Smooth muscle cell (in vitro differentiated cells): ENCODE results near the gene ST3GAL3. TPM values are rescaled to one million over a fixed set of nuclear protein-coding genes. Genes with fewer than 3 reads are reported as not detected.
A peak's percentile ranks its signal among the peaks of the same experiment; 100 is the strongest.

ENCODE experiments used
- DNase-seq: peaks from one replicate; lab custom pipeline; 2025; ENCODE audit not compliant: unreplicated experiment; lab: John Stamatoyannopoulos, UW
- H2AFZ ChIP-seq: fragments of 200-600 bp; sonication (generic); 2 replicates; pipeline ENCODE4 v1.6.0; 2016; ENCODE audit warnings: antibody characterized with exemption, low read depth, mild to moderate bottlenecking
- H3F3A ChIP-seq: fragments of 200-600 bp; sonication (generic); 2 replicates; pipeline ENCODE4 v1.6.0; 2017; ENCODE audit warnings: antibody characterized with exemption, low read depth
- H3K27ac ChIP-seq: fragments of 200-600 bp; sonication (generic); 2 replicates; pipeline ENCODE4 v1.5.1; 2016; ENCODE audit warnings: low read depth, mild to moderate bottlenecking
- H3K27me3 ChIP-seq: fragments of 200-600 bp; sonication (generic); 2 replicates; pipeline ENCODE4 v1.6.1; 2016; ENCODE audit warnings: low read depth, mild to moderate bottlenecking
- H3K36me3 ChIP-seq: fragments of 200-600 bp; sonication (generic); 2 replicates; pipeline ENCODE4 v1.5.1; 2016; ENCODE audit warnings: low read depth
- H3K4me1 ChIP-seq: fragments of 200-600 bp; sonication (generic); 2 replicates; pipeline ENCODE4 v1.5.1; 2016; ENCODE audit warnings: low read depth
- H3K4me2 ChIP-seq: fragments of 200-600 bp; sonication (generic); 2 replicates; pipeline ENCODE4 v1.6.0; 2016; ENCODE audit warnings: mild to moderate bottlenecking
- H3K4me3 ChIP-seq: fragments of 200-600 bp; sonication (generic); 2 replicates; pipeline ENCODE4 v1.5.1; 2016; ENCODE audit warnings: mild to moderate bottlenecking
- H3K79me2 ChIP-seq: fragments of 200-600 bp; sonication (generic); 2 replicates; pipeline ENCODE4 v1.6.0; 2016; ENCODE audit warnings: low read depth, mild to moderate bottlenecking
- H3K9ac ChIP-seq: fragments of 200-600 bp; sonication (generic); 2 replicates; pipeline ENCODE4 v1.6.0; 2016; ENCODE audit warnings: low read depth
- H3K9me3 ChIP-seq: fragments of 200-600 bp; sonication (generic); replicated peaks from 2 replicates; pipeline ENCODE4 v1.5.1; 2016; ENCODE audit warnings: low read depth
- H4K20me1 ChIP-seq: fragments of 200-600 bp; sonication (generic); 2 replicates; pipeline ENCODE4 v1.6.0; 2016; ENCODE audit warnings: low read depth
- WGBS: methylation state at CpG from one replicate; pipeline ENCODE4 v1.1.7; 2016; ENCODE audit warnings: low lambda C conversion rate; 5-methylcytosine and 5-hydroxymethylcytosine counted together
- polyA plus RNA-seq: library from polyadenylated mRNA; unstranded; fragments of >200 nt; fragmentation: Nextera tagmentation; extraction: Ambion mirVana; gene quantifications from 2 replicates; pipeline ENCODE4 v1.2.1, GENCODE V29; 2016
- total RNA-seq: library from RNA; depleted of rRNA; stranded (reverse); fragments of >200 nt; gene quantifications from 2 replicates; pipeline ENCODE4 v1.2.3, GENCODE V29; 2014
- TF ChIP-seq, protein P1 (sequence below): fragments of 200-600 bp; sonication (generic); IDR thresholded peaks from 2 replicates; pipeline ENCODE4 v1.5.1; 2017; ENCODE audit warnings: borderline replicate concordance, mild to moderate bottlenecking, antibody characterized with exemption; ENCODE audit not compliant: insufficient read depth, poor library complexity, severe bottlenecking

ST3GAL3 gene
- total and polyA plus RNA-seq, 2 experiments from 2014 or later: 16.0 to 16.6 TPM

DNA sequence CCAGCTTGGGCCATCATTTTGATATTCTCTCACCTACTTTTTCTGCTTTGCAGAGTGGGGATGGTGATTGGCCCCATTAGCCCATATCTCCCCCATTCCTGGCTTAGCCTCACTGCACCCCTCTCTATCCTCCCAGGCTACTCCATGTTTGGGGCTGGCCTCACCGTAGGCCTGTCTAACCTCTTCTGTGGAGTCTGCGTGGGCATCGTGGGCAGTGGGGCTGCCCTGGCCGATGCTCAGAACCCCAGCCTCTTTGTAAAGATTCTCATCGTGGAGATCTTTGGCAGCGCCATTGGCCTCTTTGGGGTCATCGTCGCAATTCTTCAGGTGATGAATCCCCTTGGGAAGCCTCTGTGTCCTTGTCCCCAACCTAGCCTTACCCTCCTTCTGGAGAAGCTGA is 269.6 kb downstream of the ST3GAL3 start:
- no peaks in the 10 kb centered on the region for H3K36me3 ChIP-seq
- peaks cover 47% of the 10 kb centered on the region for H4K20me1 ChIP-seq
- H3K9ac ChIP-seq: no peak overlapping the region
- no peaks in the 10 kb centered on the region for H3K9me3 ChIP-seq
- peaks cover 18% of the 10 kb centered on the region for H3K4me1 ChIP-seq
- TF ChIP-seq, protein P1, sequence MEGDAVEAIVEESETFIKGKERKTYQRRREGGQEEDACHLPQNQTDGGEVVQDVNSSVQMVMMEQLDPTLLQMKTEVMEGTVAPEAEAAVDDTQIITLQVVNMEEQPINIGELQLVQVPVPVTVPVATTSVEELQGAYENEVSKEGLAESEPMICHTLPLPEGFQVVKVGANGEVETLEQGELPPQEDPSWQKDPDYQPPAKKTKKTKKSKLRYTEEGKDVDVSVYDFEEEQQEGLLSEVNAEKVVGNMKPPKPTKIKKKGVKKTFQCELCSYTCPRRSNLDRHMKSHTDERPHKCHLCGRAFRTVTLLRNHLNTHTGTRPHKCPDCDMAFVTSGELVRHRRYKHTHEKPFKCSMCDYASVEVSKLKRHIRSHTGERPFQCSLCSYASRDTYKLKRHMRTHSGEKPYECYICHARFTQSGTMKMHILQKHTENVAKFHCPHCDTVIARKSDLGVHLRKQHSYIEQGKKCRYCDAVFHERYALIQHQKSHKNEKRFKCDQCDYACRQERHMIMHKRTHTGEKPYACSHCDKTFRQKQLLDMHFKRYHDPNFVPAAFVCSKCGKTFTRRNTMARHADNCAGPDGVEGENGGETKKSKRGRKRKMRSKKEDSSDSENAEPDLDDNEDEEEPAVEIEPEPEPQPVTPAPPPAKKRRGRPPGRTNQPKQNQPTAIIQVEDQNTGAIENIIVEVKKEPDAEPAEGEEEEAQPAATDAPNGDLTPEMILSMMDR: no peak
- no peak overlapping the region for H3K4me2 ChIP-seq
- H3K79me2 ChIP-seq: peaks cover 30% of the 10 kb centered on the region
- DNase-seq: no peak
- H3K27me3 ChIP-seq: no peaks in the 10 kb centered on the region
- H3K27ac ChIP-seq: no peak overlapping the region
- WGBS: 96% methylated on average over 8 of the region's 8 CpGs
- no peak overlapping the region for H2AFZ ChIP-seq
- peaks cover 19% of the 10 kb centered on the region for H3F3A ChIP-seq
- no peak overlapping the region for H3K4me3 ChIP-seq

DNA sequence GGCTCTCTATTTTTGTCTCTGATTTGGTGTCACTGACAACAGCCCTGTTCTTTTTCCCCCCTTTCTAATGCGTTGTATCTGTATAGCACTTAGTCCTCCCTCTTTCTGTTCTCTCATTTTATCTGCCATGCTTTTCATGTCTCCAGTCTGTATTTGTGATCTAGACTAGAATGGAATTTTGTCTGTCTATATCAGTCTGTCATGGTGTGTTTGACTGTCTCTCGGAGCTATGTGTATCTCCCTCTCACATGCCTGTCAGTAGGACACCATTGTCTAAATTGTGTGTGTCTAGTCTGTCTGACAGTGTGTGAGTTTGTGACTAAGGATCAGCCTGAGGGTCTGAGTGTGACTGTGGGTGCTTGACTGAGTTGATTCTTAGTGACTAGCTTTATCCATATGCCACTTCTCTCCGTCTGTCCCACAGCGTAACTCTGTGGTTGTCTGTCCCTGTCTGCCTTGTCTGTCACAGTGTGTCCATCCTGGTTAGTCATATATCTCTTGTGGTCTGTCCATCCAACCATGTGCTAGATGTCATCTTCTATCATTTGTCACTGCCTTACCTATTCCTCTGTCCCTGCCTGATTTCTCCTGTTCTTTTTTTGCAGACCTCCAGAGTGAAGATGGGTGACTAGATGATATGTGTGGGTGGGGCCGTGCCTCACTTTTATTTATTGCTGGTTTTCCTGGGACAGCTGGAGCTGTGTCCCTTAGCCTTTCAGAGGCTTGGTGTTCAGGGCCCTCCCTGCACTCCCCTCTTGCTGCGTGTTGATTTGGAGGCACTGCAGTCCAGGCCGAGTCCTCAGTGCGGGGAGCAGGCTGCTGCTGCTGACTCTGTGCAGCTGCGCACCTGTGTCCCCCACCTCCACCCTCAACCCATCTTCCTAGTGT is 270.3 kb downstream of the ST3GAL3 start:
- Histone ChIP-seq H2AFZ (no peak overlapping the region), H3K36me3 (no peaks in the 10 kb centered on the region), H3K27ac (no peak overlapping the region), H3K27me3 (no peaks in the 10 kb centered on the region), H3K9me3 (no peaks in the 10 kb centered on the region), H3K79me2 (peaks cover 31% of the 10 kb centered on the region), H4K20me1 (peaks cover 54% of the 10 kb centered on the region), H3K4me3 (no peak overlapping the region), H3K4me2 (peak overlapping the region; percentile 95), H3F3A (peaks cover 19% of the 10 kb centered on the region), H3K4me1 (peaks cover 18% of the 10 kb centered on the region), H3K9ac (no peak overlapping the region)
- TF ChIP-seq, protein P1: no peak
- WGBS: 90% methylated on average over 9 of the region's 9 CpGs
- no peak for DNase-seq

DNA sequence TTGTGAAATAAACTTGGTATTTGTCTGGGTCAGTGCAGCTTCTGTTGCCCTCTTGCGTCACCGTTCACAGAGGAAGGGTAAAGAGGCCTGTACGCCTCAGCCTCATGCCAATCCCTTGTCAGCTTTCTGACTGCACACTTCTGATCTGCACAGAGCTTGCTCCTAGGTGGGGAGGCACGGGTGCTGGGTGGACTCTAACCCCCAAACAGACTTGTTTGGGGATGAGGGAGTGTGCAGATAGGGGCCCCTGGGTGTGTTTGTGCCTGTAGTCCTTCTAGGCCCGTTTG is 270.9 kb downstream of the ST3GAL3 start:
- Histone ChIP-seq H3K79me2 (peaks cover 31% of the 10 kb centered on the region), H3K27ac (no peak overlapping the region), H3K4me1 (peaks cover 18% of the 10 kb centered on the region), H3K27me3 (no peaks in the 10 kb centered on the region), H3K4me2 (peak overlapping the region; percentile 95), H3F3A (peaks cover 19% of the 10 kb centered on the region), H3K9me3 (no peaks in the 10 kb centered on the region), H3K4me3 (peak overlapping the region; percentile 74), H4K20me1 (peaks cover 60% of the 10 kb centered on the region), H3K36me3 (no peaks in the 10 kb centered on the region), H2AFZ (no peak overlapping the region), H3K9ac (no peak overlapping the region)
- WGBS: 78% methylated on average over 5 of the region's 5 CpGs
- TF ChIP-seq, protein P1: no peak
- no peak for DNase-seq
